Stomach (tissue), 9 donors: ENCODE measurements around the gene AGAP1. TPM values are rescaled to one million over a fixed set of nuclear protein-coding genes. Genes with fewer than 3 reads are reported as not detected.
A peak's percentile ranks its signal among the peaks of the same experiment; 100 is the strongest.

Experiments
- DNase-seq, 2 donors: peaks; one replicate each; pipeline versions ENCODE4 v3.0.0 to v3.0.0-alpha.2; 2013 to 2019
- H3K27ac ChIP-seq, 5 donors: fragments of 200-600 bp in 4 of 5; sonication (generic) in 4 of 5; one replicate each; pipeline ENCODE4 v1.5.1; 2013 to 2019; ENCODE audit warnings: mild to moderate bottlenecking in 1 of 5, moderate library complexity in 1 of 5
- H3K27me3 ChIP-seq, 3 donors: fragments of 200-600 bp; sonication (generic); one replicate each; pipeline ENCODE4 v1.5.1; 2017 to 2019; ENCODE audit warnings: mixed run types in 1 of 3
- H3K36me3 ChIP-seq, 4 donors: fragments of 200-600 bp; sonication (generic); 1 replicate in 3 of 4; 2 replicates in 1 of 4; pipeline ENCODE4 v1.5.1; 2016 to 2019
- H3K4me1 ChIP-seq, 4 donors: fragments of 200-600 bp; sonication (generic); one replicate each; pipeline ENCODE4 v1.5.1; 2016 to 2019
- H3K4me3 ChIP-seq, 4 donors: fragments of 200-600 bp; sonication (generic) in 3 of 4; one replicate each; pipeline ENCODE4 v1.5.1; 2016 to 2019; ENCODE audit warnings: mild to moderate bottlenecking in 1 of 4
- H3K9me3 ChIP-seq, 4 donors: fragments of 200-600 bp; sonication (generic); one replicate each; pipeline ENCODE4 v1.5.1; 2016 to 2019
- EP300 ChIP-seq: sonication (generic); formaldehyde crosslinking; IDR thresholded peaks from one replicate; pipeline ENCODE4 v1.6.1; 2017; ENCODE audit warnings: antibody characterized with exemption
- POLR2A ChIP-seq, 4 donors: fragments of 450-650 bp; IDR thresholded peaks; one replicate each; pipeline ENCODE4 v1.6.1; 2016; ENCODE audit warnings: antibody characterized with exemption in 4 of 4, control low read depth in 2 of 4, mild to moderate bottlenecking in 1 of 4, moderate library complexity in 1 of 4
- POLR2AphosphoS5 ChIP-seq, 3 donors: sonication (generic); formaldehyde crosslinking; IDR thresholded peaks; one replicate each; pipeline ENCODE4 v1.6.1; 2016; ENCODE audit warnings: antibody characterized with exemption in 3 of 3
- WGBS, 5 donors: extraction: QIAGEN DNeasy Blood & Tissue Kit in 3 of 5; methylation state at CpG; one replicate each; pipeline versions ENCODE4 v1.1.5 to v1.1.7; 2013 to 2018; 5-methylcytosine and 5-hydroxymethylcytosine counted together
- intact Hi-C: fragments of 100-400 bp; cut with DNase I; formaldehyde crosslinking; loops from one replicate; pipeline ENCODE4 v1.15.1; 2023; ENCODE audit warnings: low total_unique reads
- polyA plus RNA-seq, 3 donors: library from polyadenylated mRNA; stranded (reverse); fragments of 200-250 nt; gene quantifications; one replicate each; pipeline ENCODE4 v1.2.3, GENCODE V29; 2013
- total RNA-seq, 5 donors: library from RNA; depleted of rRNA; stranded (reverse); fragments of >200 nt; gene quantifications; one replicate each; pipeline versions ENCODE4 v1.1.0 to v1.2.3, GENCODE V29; 2014 to 2016
- TF ChIP-seq, protein P1 (sequence below), 7 experiments: fragments of 450-650 bp in 4 of 7; fragments of 200-600 bp in 3 of 7; sonication (generic) in 3 of 7; IDR thresholded peaks; one replicate each; pipeline ENCODE4 v1.5.1; 2016 to 2019; ENCODE audit warnings: antibody characterized with exemption in 7 of 7, control low read depth in 2 of 7, mild to moderate bottlenecking in 1 of 7
- donor health status: healthy with polysubstance abuse.
- donor health status: Bipolar disorder and iron deficiency.
- donor health status: healthy.

AGAP1 gene
- total and polyA plus RNA-seq, 8 donors = 4.2 to 139 (median 35.0) TPM

GRCh38 chr2:235722869-235723268 lies 229.0 kb downstream of the AGAP1 start:
- Histone ChIP-seq H3K4me1 (peaks cover 13 to 43% (median 27%) of the 10 kb centered on the region in 4 donors), H3K27me3 (no peaks in the 10 kb centered on the region), H3K36me3 (peaks cover 0 to 9% (median 4%) of the 10 kb centered on the region in 4 donors), H3K9me3 (no peaks in the 10 kb centered on the region), H3K4me3 (no peak overlapping the region), H3K27ac (no peak overlapping the region)
- intact Hi-C loops = no loop called here
- 91 to 96% (median 92%) methylated on average over 7 of the region's 7 CpGs for WGBS, 5 donors
- no peak for DNase-seq
- no peak for TF ChIP-seq POLR2AphosphoS5 (IDR thresholded peaks at IDR 0.05)
- TF ChIP-seq, protein P1, sequence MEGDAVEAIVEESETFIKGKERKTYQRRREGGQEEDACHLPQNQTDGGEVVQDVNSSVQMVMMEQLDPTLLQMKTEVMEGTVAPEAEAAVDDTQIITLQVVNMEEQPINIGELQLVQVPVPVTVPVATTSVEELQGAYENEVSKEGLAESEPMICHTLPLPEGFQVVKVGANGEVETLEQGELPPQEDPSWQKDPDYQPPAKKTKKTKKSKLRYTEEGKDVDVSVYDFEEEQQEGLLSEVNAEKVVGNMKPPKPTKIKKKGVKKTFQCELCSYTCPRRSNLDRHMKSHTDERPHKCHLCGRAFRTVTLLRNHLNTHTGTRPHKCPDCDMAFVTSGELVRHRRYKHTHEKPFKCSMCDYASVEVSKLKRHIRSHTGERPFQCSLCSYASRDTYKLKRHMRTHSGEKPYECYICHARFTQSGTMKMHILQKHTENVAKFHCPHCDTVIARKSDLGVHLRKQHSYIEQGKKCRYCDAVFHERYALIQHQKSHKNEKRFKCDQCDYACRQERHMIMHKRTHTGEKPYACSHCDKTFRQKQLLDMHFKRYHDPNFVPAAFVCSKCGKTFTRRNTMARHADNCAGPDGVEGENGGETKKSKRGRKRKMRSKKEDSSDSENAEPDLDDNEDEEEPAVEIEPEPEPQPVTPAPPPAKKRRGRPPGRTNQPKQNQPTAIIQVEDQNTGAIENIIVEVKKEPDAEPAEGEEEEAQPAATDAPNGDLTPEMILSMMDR (IDR thresholded peaks at IDR 0.05) = no peak
- no peak for TF ChIP-seq POLR2A (IDR thresholded peaks at IDR 0.05)
- no peak for TF ChIP-seq EP300

DNA sequence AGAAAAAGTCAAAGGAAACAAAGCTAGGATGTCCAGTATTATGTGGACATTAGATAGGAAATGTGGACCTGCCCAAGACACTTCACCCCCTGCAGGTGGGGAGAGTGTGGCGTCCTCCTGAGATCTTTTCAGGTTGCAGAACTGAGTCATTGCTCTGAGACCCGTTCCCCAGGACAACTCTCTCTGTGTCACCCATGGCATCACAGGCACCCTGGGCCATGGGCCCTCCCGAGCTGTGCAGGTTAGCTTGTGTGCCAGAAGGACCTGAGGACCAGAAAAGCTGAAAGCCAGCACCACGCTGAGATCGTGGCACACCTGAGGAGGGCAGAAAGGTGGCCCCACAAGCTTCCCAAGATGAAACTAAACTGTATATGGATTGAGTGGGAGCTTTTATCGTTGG lies 229.5 kb downstream of the AGAP1 start:
- H3K27me3 ChIP-seq = no peaks in the 10 kb centered on the region
- no peaks in the 10 kb centered on the region for H3K9me3 ChIP-seq
- H3K4me3 ChIP-seq = no peak overlapping the region
- TF ChIP-seq, protein P1 (IDR thresholded peaks at IDR 0.05) = no peak
- TF ChIP-seq POLR2A (IDR thresholded peaks at IDR 0.05) (no peak), EP300 (no peak), POLR2AphosphoS5 (IDR thresholded peaks at IDR 0.05) (no peak)
- H3K4me1 ChIP-seq = peaks cover 13 to 43% (median 26%) of the 10 kb centered on the region in 4 donors
- intact Hi-C loops = no loop called here
- H3K27ac ChIP-seq = peak overlapping the region in 1 of 5 donors; percentile 86
- no peak for DNase-seq
- H3K36me3 ChIP-seq = peaks cover 0 to 7% (median 4%) of the 10 kb centered on the region in 4 donors
- WGBS, 5 donors = 87 to 95% (median 90%) methylated on average over 6 of the region's 6 CpGs

DNA sequence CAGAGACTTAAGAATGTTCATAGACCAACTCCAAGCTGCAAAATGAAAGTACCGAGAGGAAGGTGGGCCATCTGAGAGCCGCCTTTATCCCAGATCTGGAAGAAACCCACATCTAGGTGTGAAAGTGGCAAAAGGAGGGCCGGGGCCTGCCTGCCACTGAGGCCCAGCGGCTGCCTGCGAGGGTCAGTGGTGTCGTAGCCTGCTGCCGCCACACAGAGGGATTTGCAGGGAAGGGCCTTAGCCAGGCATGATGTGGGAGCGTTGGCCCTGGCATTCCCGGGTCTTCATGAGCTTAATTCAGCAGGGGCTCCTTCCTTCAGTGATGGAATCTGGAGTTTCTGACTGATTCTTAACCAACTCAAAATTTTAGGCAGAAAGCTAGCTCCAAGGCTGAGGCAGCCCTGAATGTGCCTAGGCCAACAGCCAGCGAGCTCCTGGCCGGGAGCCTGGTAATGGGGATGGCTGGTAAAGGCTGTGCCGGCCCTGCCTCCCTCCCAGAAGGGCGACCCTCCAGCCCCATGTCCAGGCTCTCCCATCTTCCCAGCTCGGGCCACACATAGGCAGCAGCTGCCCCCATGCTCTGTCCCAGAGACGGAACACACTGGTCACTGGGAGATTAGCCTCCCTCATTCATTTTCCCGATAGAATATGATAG lies 230.1 kb downstream of the AGAP1 start:
- DNase-seq = no peak
- H3K9me3 ChIP-seq = no peaks in the 10 kb centered on the region
- peaks cover 13 to 46% (median 27%) of the 10 kb centered on the region in 4 donors for H3K4me1 ChIP-seq
- WGBS, 5 donors = 85 to 91% (median 90%) methylated on average over 12 to 16 of the region's 16 CpGs
- H3K36me3 ChIP-seq = peaks cover 0 to 4% (median 2%) of the 10 kb centered on the region in 4 donors
- H3K27me3 ChIP-seq = no peaks in the 10 kb centered on the region
- no peak overlapping the region for H3K4me3 ChIP-seq
- peak overlapping the region in 4 of 5 donors; percentile 59 to 86 (median 68) for H3K27ac ChIP-seq
- TF ChIP-seq, protein P1 (IDR thresholded peaks at IDR 0.05) = no peak
- TF ChIP-seq EP300 = no peak
- no peak for TF ChIP-seq POLR2A (IDR thresholded peaks at IDR 0.05)
- TF ChIP-seq POLR2AphosphoS5 (IDR thresholded peaks at IDR 0.05) = no peak
- intact Hi-C loops = no loop called here

DNA sequence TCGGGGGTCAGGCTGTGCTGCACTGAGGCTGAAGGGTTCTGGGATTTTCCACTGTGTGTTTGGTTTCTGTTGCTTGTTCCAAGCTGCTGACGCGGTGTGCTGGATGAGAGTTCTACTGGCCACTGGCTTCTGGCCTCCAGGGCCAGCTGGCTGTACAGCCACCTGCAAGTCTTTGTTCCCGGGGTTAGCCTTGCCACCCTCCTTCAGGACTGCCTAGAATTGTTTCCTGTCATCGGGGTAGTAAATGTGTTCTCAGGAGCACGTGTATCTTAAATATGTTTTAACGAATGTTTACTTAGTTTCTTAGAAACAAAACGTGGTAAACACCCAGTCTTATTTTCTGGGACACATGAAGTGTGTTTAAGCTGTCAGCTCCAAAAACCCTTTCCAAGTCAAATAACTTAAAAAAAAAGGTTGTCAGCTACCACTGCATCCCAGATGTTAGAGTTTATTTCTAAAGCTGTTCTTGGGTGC lies 231.2 kb downstream of the AGAP1 start:
- Histone ChIP-seq H3K9me3 (no peaks in the 10 kb centered on the region), H3K4me3 (peak overlapping the region in 1 of 4 donors; percentile 13), H3K27me3 (no peaks in the 10 kb centered on the region), H3K4me1 (peaks cover 13 to 56% (median 33%) of the 10 kb centered on the region in 4 donors), H3K36me3 (peaks cover 0 to 4% (median 0%) of the 10 kb centered on the region in 4 donors), H3K27ac (peak overlapping the region; percentile 55 to 86 (median 68))
- WGBS, 5 donors = 28 to 51% (median 34%) methylated on average over 8 of the region's 8 CpGs
- intact Hi-C loops = no loop called here
- TF ChIP-seq POLR2AphosphoS5 (IDR thresholded peaks at IDR 0.05) (no peak), POLR2A (IDR thresholded peaks at IDR 0.05) (no peak), EP300 (no peak)
- TF ChIP-seq, protein P1 (IDR thresholded peaks at IDR 0.05) = no peak
- peak; percentile 70 to 72 for DNase-seq
